ENCODE results near the gene RALY. TPM values are rescaled to one million over a fixed set of nuclear protein-coding genes. Genes with fewer than 3 reads are reported as not detected.

The RALY gene
- total and polyA plus RNA-seq, 9 donors, result 51.7 to 131 (median 105) TPM

DNA sequence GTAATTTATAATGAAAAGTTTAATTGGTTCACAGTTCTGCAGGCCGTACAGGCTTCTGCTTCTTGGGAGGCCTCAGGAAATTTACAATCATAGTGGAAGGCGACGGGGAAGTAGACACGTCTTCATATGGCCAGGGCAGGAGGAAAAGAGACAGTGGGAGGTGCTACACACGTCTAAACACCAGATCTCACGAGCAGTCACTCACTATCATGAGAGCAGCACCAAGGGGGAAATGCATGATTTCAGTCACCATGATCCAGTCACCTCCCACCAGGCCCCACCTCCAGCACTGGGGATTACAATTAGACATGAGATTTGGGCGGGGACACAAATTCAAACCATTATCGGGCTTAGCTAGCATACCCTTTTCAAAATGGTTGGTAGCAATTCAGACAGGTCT is 77.1 kb downstream of the RALY start:
- intact Hi-C loops (cut with DNase I), result loop anchor here in 2 of 4 donors (5.0 kb wide), 1 partner anchor 209 kb away; no protein-coding TSS in a partner anchor
- H3K36me3 ChIP-seq, result no peaks in the 10 kb centered on the region
- no peaks in the 10 kb centered on the region for H3K4me1 ChIP-seq (ENCODE audit: insufficient read depth)
- 84 to 85% (median 85%) methylated on average over 8 of the region's 8 CpGs for WGBS, 3 donors
- no peak overlapping the region for H3K27ac ChIP-seq
- DNase-seq, result no peak
- H3K27me3 ChIP-seq, result no peaks in the 10 kb centered on the region
- TF ChIP-seq, protein P1, sequence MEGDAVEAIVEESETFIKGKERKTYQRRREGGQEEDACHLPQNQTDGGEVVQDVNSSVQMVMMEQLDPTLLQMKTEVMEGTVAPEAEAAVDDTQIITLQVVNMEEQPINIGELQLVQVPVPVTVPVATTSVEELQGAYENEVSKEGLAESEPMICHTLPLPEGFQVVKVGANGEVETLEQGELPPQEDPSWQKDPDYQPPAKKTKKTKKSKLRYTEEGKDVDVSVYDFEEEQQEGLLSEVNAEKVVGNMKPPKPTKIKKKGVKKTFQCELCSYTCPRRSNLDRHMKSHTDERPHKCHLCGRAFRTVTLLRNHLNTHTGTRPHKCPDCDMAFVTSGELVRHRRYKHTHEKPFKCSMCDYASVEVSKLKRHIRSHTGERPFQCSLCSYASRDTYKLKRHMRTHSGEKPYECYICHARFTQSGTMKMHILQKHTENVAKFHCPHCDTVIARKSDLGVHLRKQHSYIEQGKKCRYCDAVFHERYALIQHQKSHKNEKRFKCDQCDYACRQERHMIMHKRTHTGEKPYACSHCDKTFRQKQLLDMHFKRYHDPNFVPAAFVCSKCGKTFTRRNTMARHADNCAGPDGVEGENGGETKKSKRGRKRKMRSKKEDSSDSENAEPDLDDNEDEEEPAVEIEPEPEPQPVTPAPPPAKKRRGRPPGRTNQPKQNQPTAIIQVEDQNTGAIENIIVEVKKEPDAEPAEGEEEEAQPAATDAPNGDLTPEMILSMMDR (IDR thresholded peaks at IDR 0.05), result no peak
- no peak for TF ChIP-seq POLR2A (IDR thresholded peaks at IDR 0.05)
- no peak for TF ChIP-seq EP300 (IDR thresholded peaks at IDR 0.05)
- no peaks in the 10 kb centered on the region for H3K9me3 ChIP-seq
- no peak overlapping the region for H3K4me3 ChIP-seq

DNA sequence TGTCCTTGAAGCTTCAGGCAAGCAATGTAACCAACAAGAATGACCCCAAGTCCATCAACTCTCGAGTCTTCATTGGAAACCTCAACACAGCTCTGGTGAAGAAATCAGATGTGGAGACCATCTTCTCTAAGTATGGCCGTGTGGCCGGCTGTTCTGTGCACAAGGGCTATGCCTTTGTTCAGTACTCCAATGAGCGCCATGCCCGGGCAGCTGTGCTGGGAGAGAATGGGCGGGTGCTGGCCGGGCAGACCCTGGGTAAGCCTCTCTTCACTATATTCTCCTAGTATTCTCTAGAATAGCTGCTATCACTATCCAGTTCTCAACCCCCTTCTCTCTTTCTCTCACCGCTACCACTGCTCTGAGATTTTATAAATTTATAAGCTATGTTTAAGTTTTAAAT is 78.4 kb downstream of the RALY start:
- Histone ChIP-seq H3K36me3 (no peaks in the 10 kb centered on the region), H3K4me3 (no peak overlapping the region), H3K4me1 (ENCODE audit: insufficient read depth) (no peaks in the 10 kb centered on the region), H3K27me3 (no peaks in the 10 kb centered on the region), H3K9me3 (no peaks in the 10 kb centered on the region), H3K27ac (no peak overlapping the region)
- no peak for DNase-seq
- TF ChIP-seq, protein P1 (IDR thresholded peaks at IDR 0.05), result no peak
- TF ChIP-seq POLR2A (IDR thresholded peaks at IDR 0.05) (no peak), EP300 (IDR thresholded peaks at IDR 0.05) (no peak)
- intact Hi-C loops (cut with DNase I), result loop anchor here in 2 of 4 donors (5.0 kb wide), 1 partner anchor 210 kb away; no protein-coding TSS in a partner anchor
- 88 to 94% (median 90%) methylated on average over 8 of the region's 8 CpGs for WGBS, 3 donors

DNA sequence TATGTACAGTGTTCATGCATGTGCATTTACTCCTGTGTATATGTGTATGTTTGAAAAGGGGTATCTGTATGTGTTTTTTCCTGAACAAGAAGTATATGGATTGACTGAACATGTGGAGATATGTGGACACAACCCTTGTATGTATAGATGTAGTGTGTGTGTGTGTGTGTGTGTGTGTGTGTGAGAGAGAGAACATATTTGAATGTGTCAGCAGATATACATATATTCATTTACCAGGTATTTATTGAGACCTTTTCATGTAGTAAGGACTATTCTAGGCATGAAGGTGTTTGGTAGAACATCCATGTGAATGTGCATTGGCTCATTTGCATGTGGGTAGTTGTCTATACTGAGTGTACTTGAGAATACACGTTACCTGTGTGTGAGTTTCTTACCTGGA is 79.1 kb downstream of the RALY start:
- no peak for DNase-seq
- TF ChIP-seq, protein P1 (IDR thresholded peaks at IDR 0.05), result no peak
- TF ChIP-seq POLR2A (IDR thresholded peaks at IDR 0.05) (no peak), EP300 (IDR thresholded peaks at IDR 0.05) (no peak)
- Histone ChIP-seq H3K4me1 (ENCODE audit: insufficient read depth) (no peaks in the 10 kb centered on the region), H3K9me3 (no peaks in the 10 kb centered on the region), H3K4me3 (no peak overlapping the region), H3K27ac (no peak overlapping the region), H3K36me3 (no peaks in the 10 kb centered on the region), H3K27me3 (no peaks in the 10 kb centered on the region)
- 92 to 95% (median 93%) methylated on average over 1 of the region's 1 CpG for WGBS, 3 donors
- intact Hi-C loops (cut with DNase I), result loop anchor here in 2 of 4 donors (5.0 kb wide), 1 partner anchor 210 kb away; no protein-coding TSS in a partner anchor

DNA sequence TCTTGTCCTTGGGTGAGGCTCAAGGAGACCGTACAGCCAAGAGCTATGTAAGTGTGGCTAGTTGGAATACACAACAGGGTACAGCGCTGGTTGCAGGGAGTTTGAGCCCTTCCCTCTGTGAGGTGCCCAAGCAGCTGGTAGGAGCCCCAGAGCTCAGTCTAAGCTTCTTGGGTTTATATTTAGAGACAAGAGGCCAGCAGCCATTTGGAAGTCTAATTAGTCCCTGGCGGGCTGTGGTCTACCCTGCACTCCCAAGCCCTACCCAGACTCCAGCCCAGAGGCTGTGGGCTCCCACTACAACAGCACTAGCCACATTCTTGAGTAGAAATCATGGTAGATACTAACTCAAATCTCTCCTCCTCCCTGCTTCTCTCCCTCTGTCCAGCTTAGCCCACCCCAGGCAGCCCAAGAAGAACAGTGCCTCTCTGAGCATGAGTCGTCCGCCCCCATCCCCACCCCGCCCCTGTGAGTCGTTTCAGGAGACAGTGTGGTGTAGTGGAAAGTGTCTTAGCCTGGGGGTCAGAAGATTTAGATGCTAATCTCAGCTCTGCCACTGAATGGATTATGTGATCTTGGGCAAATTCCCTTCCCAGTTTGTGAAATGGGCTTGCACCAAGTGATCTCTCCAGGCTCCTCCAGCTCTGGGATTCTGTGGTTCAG is 80.5 kb downstream of the RALY start:
- intact Hi-C loops (cut with DNase I), result loop anchor here in 2 of 4 donors (5.0 kb wide), 1 partner anchor 212 kb away; no protein-coding TSS in a partner anchor
- no peak for TF ChIP-seq POLR2A (IDR thresholded peaks at IDR 0.05)
- 80 to 84% (median 82%) methylated on average over 7 of the region's 7 CpGs for WGBS, 3 donors
- H3K27ac ChIP-seq, result no peak overlapping the region
- H3K4me1 ChIP-seq (ENCODE audit: insufficient read depth), result no peaks in the 10 kb centered on the region
- no peaks in the 10 kb centered on the region for H3K9me3 ChIP-seq
- H3K27me3 ChIP-seq, result no peaks in the 10 kb centered on the region
- H3K4me3 ChIP-seq, result no peak overlapping the region
- no peak for DNase-seq
- H3K36me3 ChIP-seq, result no peaks in the 10 kb centered on the region

DNA sequence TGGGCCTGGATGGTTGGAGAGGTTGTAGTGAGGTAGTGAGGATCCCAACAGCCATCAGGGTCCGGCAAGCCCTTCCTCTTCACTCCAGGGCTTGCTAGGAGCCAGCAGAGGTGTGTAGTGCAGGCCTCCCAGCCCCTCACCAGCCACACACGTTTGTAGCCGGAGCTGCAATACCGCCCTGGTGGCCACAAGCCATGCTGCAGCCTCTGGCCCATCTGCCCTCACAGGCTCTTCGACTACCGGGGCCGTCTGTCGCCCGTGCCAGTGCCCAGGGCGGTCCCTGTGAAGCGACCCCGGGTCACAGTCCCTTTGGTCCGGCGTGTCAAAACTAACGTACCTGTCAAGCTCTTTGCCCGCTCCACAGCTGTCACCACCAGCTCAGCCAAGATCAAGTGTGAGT is 81.9 kb downstream of the RALY start:
- Histone ChIP-seq H3K4me1 (ENCODE audit: insufficient read depth) (no peaks in the 10 kb centered on the region), H3K9me3 (no peaks in the 10 kb centered on the region), H3K27me3 (no peaks in the 10 kb centered on the region), H3K27ac (no peak overlapping the region), H3K36me3 (no peaks in the 10 kb centered on the region), H3K4me3 (no peak overlapping the region)
- DNase-seq, result no peak
- intact Hi-C loops (cut with DNase I), result no loop called here
- TF ChIP-seq POLR2A (IDR thresholded peaks at IDR 0.05), result no peak
- TF ChIP-seq EP300 (IDR thresholded peaks at IDR 0.05), result no peak
- TF ChIP-seq, protein P1 (IDR thresholded peaks at IDR 0.05), result no peak
- WGBS, 3 donors, result 86 to 91% (median 88%) methylated on average over 16 of the region's 16 CpGs

Data from ovary (tissue), 9 donors.